ENCODE measurements around the gene MAN2C1.
"Not testable (repeated sequence)": the region's sequence is repeated elsewhere in the genome, so short reads cannot be mapped to it uniquely, and the experiment has no call there.

The MAN2C1 gene

GRCh38 chr15:75360856-75361255 lies 7.6 kb downstream of the MAN2C1 start:
- DNase-seq: no peak

DNA sequence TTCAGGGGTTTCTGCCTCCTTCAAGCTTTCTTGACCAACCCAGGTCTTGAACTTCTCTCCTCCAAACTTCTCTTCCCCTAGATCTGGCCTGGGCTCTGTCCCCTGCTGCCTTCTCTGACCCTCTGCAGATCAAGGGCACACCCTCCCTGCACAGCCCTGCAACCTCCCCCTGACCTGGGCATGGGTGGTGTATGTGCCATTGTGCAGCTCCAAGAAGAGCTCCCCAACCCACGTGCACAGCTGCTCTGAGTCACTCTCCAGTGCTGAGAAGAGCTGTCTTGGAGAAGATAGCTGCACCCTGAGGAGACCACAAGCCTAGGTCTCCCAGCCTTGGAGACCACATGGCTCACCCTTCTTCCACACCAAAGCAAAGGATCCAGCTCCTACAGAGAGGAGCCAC lies 8.0 kb downstream of the MAN2C1 start:
- no peak for DNase-seq

GRCh38 chr15:75359537-75360250 lies 8.7 kb downstream of the MAN2C1 start:
- DNase-seq: no peak

DNA sequence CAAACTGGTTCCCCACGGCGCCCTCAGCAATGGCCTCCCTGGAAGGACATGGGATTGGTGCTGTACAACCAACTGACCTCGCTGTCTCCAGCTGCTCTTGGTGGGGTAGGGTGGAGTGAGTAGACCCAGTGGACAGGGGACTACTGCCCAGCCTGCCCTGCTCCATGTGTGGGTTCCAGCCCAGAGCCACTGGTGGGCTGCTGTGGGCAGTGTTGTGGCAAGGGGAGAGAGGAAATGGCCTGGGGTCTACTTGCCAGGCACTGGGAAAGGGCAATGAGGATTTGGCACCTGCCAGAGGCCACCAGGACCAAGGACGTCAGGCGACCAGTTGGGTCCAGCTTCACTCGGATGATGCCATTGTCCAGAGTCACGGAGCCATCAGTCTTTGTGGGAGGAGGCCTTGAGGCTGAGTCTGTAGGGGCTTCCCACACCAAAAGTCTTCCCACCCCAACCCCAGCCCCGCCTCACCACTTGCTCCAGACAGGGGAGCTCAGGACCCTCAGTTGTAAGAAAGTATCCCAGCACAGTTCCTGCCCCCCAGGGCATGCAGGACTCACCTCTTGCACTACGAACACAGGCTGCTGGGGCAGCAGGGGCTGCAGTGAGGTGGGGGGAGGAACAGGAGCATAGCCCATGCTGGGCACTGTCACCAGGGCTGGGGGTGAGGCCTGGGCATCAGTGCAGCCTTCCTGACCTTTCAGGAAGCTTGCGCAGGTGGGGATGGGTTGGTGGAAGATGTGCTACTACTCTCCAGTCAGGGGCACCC lies 9.5 kb downstream of the MAN2C1 start:
- no peak for DNase-seq

GRCh38 chr15:75357976-75358673 lies 10.3 kb downstream of the MAN2C1 start:
- no peak for DNase-seq

DNA sequence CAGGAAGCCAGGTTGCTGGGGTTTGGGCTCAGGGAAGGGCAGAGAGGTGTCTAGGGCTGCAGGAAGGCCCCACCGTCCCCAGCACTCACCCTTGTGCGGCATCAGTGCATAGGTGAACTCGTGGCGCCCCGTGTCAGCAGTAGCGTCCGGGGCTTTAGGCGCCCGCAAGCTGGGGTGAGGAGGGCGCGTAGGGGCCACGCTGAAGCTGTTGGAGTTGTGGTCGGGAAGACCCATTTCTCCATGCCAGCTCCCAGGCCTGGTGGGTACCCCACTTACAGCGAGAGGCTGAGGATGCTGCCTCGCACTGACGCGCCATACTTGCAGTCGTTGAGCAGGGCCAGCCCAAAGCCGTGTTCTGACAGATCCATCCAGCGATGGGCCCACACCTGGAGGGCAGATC lies 11.9 kb downstream of the MAN2C1 start:
- DNase-seq: no peak

- no peak for DNase-seq
Measured at GRCh38 chr15:75356006-75356405, 12.4 kb downstream of the MAN2C1 start.

GRCh38 chr15:75355369-75355768 lies 13.0 kb downstream of the MAN2C1 start:
- DNase-seq: no peak

GRCh38 chr15:75354454-75354853 lies 14.0 kb downstream of the MAN2C1 start:
- no peak for DNase-seq

DNA sequence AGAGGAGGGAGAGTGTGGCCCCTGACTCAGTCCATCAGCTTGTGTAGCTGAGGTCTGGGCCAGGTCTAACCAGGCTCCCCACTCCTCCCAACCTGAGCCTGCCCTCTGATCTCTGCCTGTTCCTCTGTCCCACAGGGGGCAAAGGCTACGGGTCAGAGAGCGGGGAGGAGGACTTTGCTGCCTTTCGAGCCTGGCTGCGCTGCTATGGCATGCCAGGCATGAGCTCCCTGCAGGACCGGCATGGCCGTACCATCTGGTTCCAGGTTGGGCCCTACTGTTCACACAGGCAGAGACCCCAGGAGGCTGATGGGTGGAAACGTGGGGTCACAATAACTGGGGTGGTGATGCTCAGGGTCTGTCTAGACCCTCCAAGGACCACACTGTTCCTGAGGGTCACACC lies 14.8 kb downstream of the MAN2C1 start:
- DNase-seq: no peak

DNA sequence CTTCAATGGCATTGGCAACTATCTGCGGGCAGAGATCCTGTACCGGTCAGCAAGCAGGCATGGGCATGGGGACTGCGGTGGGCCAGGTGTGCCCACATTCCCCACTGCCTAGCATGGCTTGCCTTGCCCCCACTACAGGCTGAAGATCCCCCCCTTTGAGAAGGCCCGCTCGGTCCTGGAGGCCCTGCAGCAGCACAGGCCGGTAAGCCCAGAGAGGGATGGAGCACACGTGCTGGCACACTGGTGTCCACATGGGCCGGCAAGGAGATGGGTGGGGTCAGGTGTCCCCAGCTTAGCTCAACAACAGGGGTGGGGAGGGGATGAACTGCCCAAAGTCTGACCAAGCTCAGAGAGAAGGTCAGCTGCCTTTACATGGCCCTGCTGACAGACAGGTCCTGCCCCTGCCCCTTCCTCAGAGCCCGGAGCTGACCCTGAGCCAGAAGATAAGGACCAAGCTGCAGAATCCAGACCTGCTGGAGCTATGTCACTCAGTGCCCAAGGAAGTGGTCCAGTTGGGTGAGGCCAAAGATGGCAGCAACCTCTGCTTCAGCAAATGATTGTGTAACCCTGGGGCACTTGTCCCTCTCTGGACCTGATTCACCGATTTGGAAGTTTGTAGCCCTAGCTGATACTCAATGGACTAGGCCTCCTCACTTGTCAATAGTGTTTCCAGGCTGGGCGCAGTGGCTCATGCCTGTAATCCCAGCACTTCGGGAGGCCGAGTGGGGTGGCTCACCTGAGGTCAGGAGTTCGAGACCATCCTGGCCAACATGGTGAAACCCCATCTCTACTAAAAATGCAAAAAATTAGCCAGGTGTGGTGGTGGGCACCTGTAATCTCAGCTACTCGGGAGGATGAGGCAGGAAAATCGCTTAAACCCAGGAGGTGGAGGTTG lies 16.0 kb downstream of the MAN2C1 start:
- DNase-seq: no peak

- DNase-seq: no peak
Measured at GRCh38 chr15:75350601-75351361, 17.6 kb downstream of the MAN2C1 start.

GRCh38 chr15:75349851-75350588 lies 18.4 kb downstream of the MAN2C1 start:
- no peak for DNase-seq

DNA sequence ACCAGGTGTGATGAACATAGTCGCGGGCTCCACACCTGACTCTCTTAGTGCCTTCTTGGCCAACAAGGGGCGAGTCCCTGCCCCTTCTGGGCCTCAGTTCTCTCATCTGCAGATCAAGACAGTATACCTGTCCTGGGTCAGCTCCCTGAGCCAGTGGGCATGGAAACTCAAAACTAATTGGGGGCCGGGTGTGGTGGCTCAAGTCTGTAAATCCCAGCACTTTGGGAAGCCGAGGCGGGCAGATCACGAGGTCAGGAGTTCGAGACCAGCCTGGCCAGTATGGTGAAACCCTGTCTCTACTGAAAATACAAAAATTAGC lies 19.1 kb downstream of the MAN2C1 start:
- DNase-seq: not testable (repeated sequence)

DNA sequence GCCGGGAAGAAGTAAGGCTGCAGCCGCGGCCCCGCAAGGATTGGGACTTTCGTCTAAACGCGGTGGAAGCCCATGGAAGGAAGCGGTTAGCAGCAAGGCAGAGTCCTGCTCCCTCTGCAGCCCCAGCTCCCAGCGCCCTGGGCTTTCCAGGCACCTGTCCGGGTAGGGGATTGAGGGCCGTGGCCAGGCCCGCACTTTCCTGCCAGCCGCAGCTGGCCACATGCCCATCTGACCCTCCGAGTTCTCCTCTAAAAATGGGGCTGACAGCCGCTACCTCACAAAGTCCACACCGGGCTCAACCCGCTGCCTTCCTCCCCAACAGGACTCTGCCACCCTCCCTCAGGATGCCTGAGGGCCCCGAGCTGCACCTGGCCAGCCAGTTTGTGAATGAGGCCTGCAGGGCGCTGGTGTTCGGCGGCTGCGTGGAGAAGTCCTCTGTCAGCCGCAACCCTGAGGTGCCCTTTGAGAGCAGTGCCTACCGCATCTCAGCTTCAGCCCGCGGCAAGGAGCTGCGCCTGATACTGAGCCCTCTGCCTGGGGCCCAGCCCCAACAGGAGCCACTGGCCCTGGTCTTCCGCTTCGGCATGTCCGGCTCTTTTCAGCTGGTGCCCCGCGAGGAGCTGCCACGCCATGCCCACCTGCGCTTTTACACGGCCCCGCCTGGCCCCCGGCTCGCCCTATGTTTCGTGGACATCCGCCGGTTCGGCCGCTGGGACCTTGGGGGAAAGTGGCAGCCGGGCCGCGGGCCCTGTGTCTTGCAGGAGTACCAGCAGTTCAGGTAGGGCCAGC lies 19.7 kb downstream of the MAN2C1 start:
- DNase-seq: no peak

- no peak for DNase-seq
Measured at GRCh38 chr15:75348034-75348561, 20.3 kb downstream of the MAN2C1 start.

GRCh38 chr15:75347222-75348033 lies 21.0 kb downstream of the MAN2C1 start:
- no peak for DNase-seq

- no peak for DNase-seq
Measured at GRCh38 chr15:75346796-75347221, 21.6 kb downstream of the MAN2C1 start, which contains the start of gene NEIL1. Gene NEIL1, plus strand, starts transcription at chr15:75347039. Its CDS starts 1,867 bp downstream, at chr15:75348906.

DNA sequence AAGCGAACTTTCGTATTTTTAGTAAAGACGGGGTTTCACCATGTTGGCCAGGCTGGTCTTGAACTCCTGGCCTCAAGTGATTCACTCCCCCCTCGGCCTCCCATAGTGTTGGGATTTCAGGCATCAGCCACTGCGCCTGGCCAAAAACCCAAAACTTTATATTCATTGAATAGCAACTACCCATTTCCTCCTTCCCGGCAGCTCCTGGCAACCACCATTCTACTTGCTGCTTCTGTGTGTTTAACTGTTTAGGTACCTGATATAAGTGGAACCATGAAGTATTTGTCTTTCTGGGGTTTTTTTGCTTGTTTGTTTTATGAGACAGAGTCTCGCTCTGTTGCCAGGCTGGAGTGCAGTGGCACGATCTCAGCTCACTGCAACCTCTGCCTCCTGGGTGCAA lies 24.5 kb downstream of the MAN2C1 start:
- DNase-seq: not testable (repeated sequence)

Data from NCI-H1694 treated with DMSO at 0.1 percent for 48 hours (cell line).